Peyer's patch (tissue), 4 donors: ENCODE data around the gene RNF125. TPM values are rescaled to one million over a fixed set of nuclear protein-coding genes. Genes with fewer than 3 reads are reported as not detected.
A peak's percentile ranks its signal among the peaks of the same experiment; 100 is the strongest.

Experiments used
- DNase-seq, 3 donors: peaks; one replicate each; pipeline ENCODE4 v3.0.0-alpha.2; 2017 to 2019
- H3K27ac ChIP-seq, 4 donors: fragments of 200-600 bp; sonication (generic); one replicate each; pipeline ENCODE4 v1.5.1; 2016 to 2019
- H3K27me3 ChIP-seq, 2 donors: fragments of 200-600 bp; sonication (generic); one replicate each; pipeline ENCODE4 v1.5.1; 2019
- H3K36me3 ChIP-seq, 3 donors: fragments of 200-600 bp; sonication (generic); one replicate each; pipeline ENCODE4 v1.5.1; 2016 to 2019
- H3K4me1 ChIP-seq, 4 donors: fragments of 200-600 bp; sonication (generic); one replicate each; pipeline ENCODE4 v1.5.1; 2016 to 2019
- H3K4me3 ChIP-seq, 4 donors: fragments of 200-600 bp; sonication (generic); 1 replicate in 3 of 4; 2 replicates in 1 of 4; pipeline ENCODE4 v1.5.1; 2016 to 2019; ENCODE audit warnings: mild to moderate bottlenecking in 1 of 4
- H3K9me3 ChIP-seq, 4 donors: fragments of 200-600 bp; sonication (generic); one replicate each; pipeline ENCODE4 v1.5.1; 2016 to 2019; ENCODE audit warnings: mild to moderate bottlenecking in 1 of 4
- CTCF ChIP-seq, 6 experiments: fragments of 450-650 bp in 4 of 6; fragments of 200-600 bp in 2 of 6; sonication (generic) in 1 of 6; IDR thresholded peaks; one replicate each; pipeline ENCODE4 v1.5.1; 2017 to 2019; ENCODE audit warnings: antibody characterized with exemption in 6 of 6, mild to moderate bottlenecking in 3 of 6, moderate library complexity in 1 of 6
- POLR2A ChIP-seq, 2 donors: fragments of 450-650 bp; IDR thresholded peaks; one replicate each; pipeline ENCODE4 v1.5.1; 2017; ENCODE audit warnings: antibody characterized with exemption in 2 of 2, mild to moderate bottlenecking in 2 of 2, moderate library complexity in 2 of 2
- total RNA-seq, 4 donors: library from RNA; depleted of rRNA; stranded (reverse); fragments of >200 nt; gene quantifications; one replicate each; pipeline ENCODE4 v1.1.0, GENCODE V29; 2016

Gene RNF125
- total RNA-seq: 10 to 100 TPM in 3 of 4 donors, 1 to 10 TPM in 1; 1.7 to 19.6 (median 16.1) TPM

GRCh38 chr18:32018331-32019250, at the start of gene RNF125:
RNF125 (plus strand) TSS chr18:32018825; CDS start chr18:32018864, 39 bp downstream.
- no peaks in the 10 kb centered on the region for H3K36me3 ChIP-seq
- peak within 1 kb of the TSS; percentile 73 to 96 (median 82) for H3K27ac ChIP-seq
- H3K27me3 ChIP-seq: no peaks in the 10 kb centered on the region
- H3K4me3 ChIP-seq: peak within 1 kb of the TSS; percentile 51 to 82 (median 63)
- DNase-seq: peak; percentile 75 to 92 (median 90)
- no peaks in the 10 kb centered on the region for H3K9me3 ChIP-seq
- peaks cover 0 to 32% (median 0%) of the 10 kb centered on the region in 4 donors for H3K4me1 ChIP-seq
- TF ChIP-seq POLR2A (IDR thresholded peaks at IDR 0.05) (peak; percentile 67 to 72), CTCF (IDR thresholded peaks at IDR 0.05) (peak in 3 of 6 experiments; percentile 15 to 29 (median 23))

GRCh38 chr18:31970617-31971016, 48.0 kb upstream of the RNF125 start:
- Histone ChIP-seq H3K4me1 (peaks cover 0 to 5% (median 0%) of the 10 kb centered on the region in 4 donors), H3K36me3 (no peaks in the 10 kb centered on the region), H3K4me3 (no peak overlapping the region), H3K27me3 (no peaks in the 10 kb centered on the region), H3K27ac (no peak overlapping the region), H3K9me3 (peaks cover 0 to 20% (median 1%) of the 10 kb centered on the region in 4 donors)
- no peak for DNase-seq
- no peak for TF ChIP-seq POLR2A (IDR thresholded peaks at IDR 0.05)
- TF ChIP-seq CTCF (IDR thresholded peaks at IDR 0.05): no peak

GRCh38 chr18:31973929-31974546, 44.6 kb upstream of the RNF125 start:
- no peaks in the 10 kb centered on the region for H3K36me3 ChIP-seq
- no peak for DNase-seq
- H3K4me1 ChIP-seq: no peaks in the 10 kb centered on the region
- peaks cover 0 to 30% (median 1%) of the 10 kb centered on the region in 4 donors for H3K9me3 ChIP-seq
- no peak for TF ChIP-seq POLR2A (IDR thresholded peaks at IDR 0.05)
- TF ChIP-seq CTCF (IDR thresholded peaks at IDR 0.05): no peak
- no peak overlapping the region for H3K27ac ChIP-seq
- H3K4me3 ChIP-seq: no peak overlapping the region
- H3K27me3 ChIP-seq: no peaks in the 10 kb centered on the region

- Histone ChIP-seq H3K9me3 (peaks cover 0 to 30% (median 1%) of the 10 kb centered on the region in 4 donors), H3K27ac (no peak overlapping the region), H3K4me1 (no peaks in the 10 kb centered on the region), H3K36me3 (no peaks in the 10 kb centered on the region), H3K27me3 (no peaks in the 10 kb centered on the region), H3K4me3 (no peak overlapping the region)
- TF ChIP-seq CTCF (IDR thresholded peaks at IDR 0.05) (no peak), POLR2A (IDR thresholded peaks at IDR 0.05) (no peak)
- no peak for DNase-seq
Measured at GRCh38 chr18:31976242-31976641, 42.4 kb upstream of the RNF125 start.

GRCh38 chr18:31977270-31977872, 41.3 kb upstream of the RNF125 start:
- no peaks in the 10 kb centered on the region for H3K4me1 ChIP-seq
- DNase-seq: peak in 1 of 3 donors; percentile 51
- no peaks in the 10 kb centered on the region for H3K27me3 ChIP-seq
- TF ChIP-seq POLR2A (IDR thresholded peaks at IDR 0.05): no peak
- TF ChIP-seq CTCF (IDR thresholded peaks at IDR 0.05): peak in 5 of 6 experiments; percentile 64 to 80 (median 76)
- no peak overlapping the region for H3K27ac ChIP-seq
- peaks cover 0 to 30% (median 1%) of the 10 kb centered on the region in 4 donors for H3K9me3 ChIP-seq
- no peak overlapping the region for H3K4me3 ChIP-seq
- no peaks in the 10 kb centered on the region for H3K36me3 ChIP-seq
